Heart left ventricle (tissue), 13 donors: ENCODE results near the gene CCPG1.

Source experiments
- POLR2A ChIP-seq, 2 donors: fragments of 450-650 bp; IDR thresholded peaks; one replicate each; pipeline ENCODE4 v1.6.1; 2017; ENCODE audit warnings: antibody characterized with exemption in 2 of 2, mild to moderate bottlenecking in 2 of 2, moderate library complexity in 2 of 2
- TF ChIP-seq, protein P1 (sequence below), 12 donors: fragments of 200-600 bp; sonication (generic) in 4 of 12; IDR thresholded peaks; one replicate each; pipeline versions ENCODE4 v1.5.0 to v1.8.0; 2018 to 2022; ENCODE audit warnings: antibody characterized with exemption in 12 of 12, mild to moderate bottlenecking in 5 of 12
- donor health status: ischemic (EF 13 %, LVEDD 7.1; RV severe dilation, severe dysfunction).
- donor health status: DM: no; HTN: yes; CAD: no.
- donor health status: DM: no; HTN: no; CAD: no.
- donor health status: ischemic (EF 25% LVEDD 6.9; RV normal size, moderate dysfunction).
- donor health status: ischemic (EF 25% LVEDD 5.7; RV mildly dilated, moderate dysfunction).
- donor health status: ischemic (EF 35%, LVEDD 5.7; RV mildly dilated, moderate dysfunction).
- donor health status: nonischemic (EF 11% LVEDD 7.7; RV severe dilation, severe dysfunction).
- donor health status: DM: yes; HTN: yes; CAD: no.
- donor health status: PGD.
- donor health status: ischemic (EF 29% LVEDD 5.4; RV normal size, mild dysfunction).
- donor health status: nonischemic (EF 23%, LVEDD 6.1; RV moderate dilation, normal function).

DNA sequence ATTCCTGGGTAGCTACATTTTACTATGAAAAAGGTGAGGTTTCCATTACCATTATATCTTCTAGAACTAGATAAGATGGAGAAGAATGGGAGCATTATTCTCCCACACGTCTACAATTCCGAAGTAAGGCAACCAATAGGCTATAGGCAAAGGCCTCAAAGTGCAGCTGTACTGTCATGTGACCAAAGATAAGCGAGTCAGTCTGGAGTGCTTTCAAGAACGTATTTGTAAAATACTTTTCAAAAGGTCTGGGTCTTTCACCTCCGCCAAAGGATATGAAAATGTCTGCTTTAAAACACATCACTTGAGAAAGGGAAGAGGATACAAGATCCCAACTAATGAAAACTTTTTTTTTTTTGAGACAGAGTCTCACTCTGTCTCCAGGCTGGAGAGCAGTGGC, 9.9 kb downstream of the CCPG1 start:
- TF ChIP-seq, protein P1, sequence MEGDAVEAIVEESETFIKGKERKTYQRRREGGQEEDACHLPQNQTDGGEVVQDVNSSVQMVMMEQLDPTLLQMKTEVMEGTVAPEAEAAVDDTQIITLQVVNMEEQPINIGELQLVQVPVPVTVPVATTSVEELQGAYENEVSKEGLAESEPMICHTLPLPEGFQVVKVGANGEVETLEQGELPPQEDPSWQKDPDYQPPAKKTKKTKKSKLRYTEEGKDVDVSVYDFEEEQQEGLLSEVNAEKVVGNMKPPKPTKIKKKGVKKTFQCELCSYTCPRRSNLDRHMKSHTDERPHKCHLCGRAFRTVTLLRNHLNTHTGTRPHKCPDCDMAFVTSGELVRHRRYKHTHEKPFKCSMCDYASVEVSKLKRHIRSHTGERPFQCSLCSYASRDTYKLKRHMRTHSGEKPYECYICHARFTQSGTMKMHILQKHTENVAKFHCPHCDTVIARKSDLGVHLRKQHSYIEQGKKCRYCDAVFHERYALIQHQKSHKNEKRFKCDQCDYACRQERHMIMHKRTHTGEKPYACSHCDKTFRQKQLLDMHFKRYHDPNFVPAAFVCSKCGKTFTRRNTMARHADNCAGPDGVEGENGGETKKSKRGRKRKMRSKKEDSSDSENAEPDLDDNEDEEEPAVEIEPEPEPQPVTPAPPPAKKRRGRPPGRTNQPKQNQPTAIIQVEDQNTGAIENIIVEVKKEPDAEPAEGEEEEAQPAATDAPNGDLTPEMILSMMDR (IDR thresholded peaks at IDR 0.05), result no peak
- no peak for TF ChIP-seq POLR2A (IDR thresholded peaks at IDR 0.05)
